ENCODE measurements around the gene OR7G3.

The OR7G3 gene

GRCh38 chr19:9144920-9145319, 18.2 kb upstream of the OR7G3 start:
- Histone ChIP-seq H3K36me3 (ENCODE audit: insufficient read depth, low read length) (peaks cover 13% of the 10 kb centered on the region), H3K4me3 (ENCODE audit: low read length) (no peak overlapping the region), H2AFZ (ENCODE audit: low read depth, low read length) (no peak overlapping the region), H3K9me3 (ENCODE audit: low read length) (peaks cover 22% of the 10 kb centered on the region), H3K27me3 (ENCODE audit: insufficient read depth, low read length) (no peaks in the 10 kb centered on the region), H3K4me1 (ENCODE audit: insufficient read depth, low read length) (peaks cover 2% of the 10 kb centered on the region)

GRCh38 chr19:9140159-9140874, 13.6 kb upstream of the OR7G3 start, which contains the start of gene ZNF317:
Gene ZNF317, plus strand, starts transcription at chr19:9140397. Its CDS starts 15,620 bp downstream, at chr19:9156017.
- Histone ChIP-seq H3K27me3 (ENCODE audit: insufficient read depth, low read length) (no peaks in the 10 kb centered on the region), H3K36me3 (ENCODE audit: insufficient read depth, low read length) (peaks cover 7% of the 10 kb centered on the region), H2AFZ (ENCODE audit: low read depth, low read length) (peak within 1 kb of the TSS; percentile 100), H3K9me3 (ENCODE audit: low read length) (peaks cover 4% of the 10 kb centered on the region), H3K4me1 (ENCODE audit: insufficient read depth, low read length) (peaks cover 5% of the 10 kb centered on the region), H3K4me3 (ENCODE audit: low read length) (peak within 1 kb of the TSS; percentile 76)

- peak overlapping the region; percentile 76 for H3K4me3 ChIP-seq (ENCODE audit: low read length)
- peaks cover 7% of the 10 kb centered on the region for H3K36me3 ChIP-seq (ENCODE audit: insufficient read depth, low read length)
- H2AFZ ChIP-seq (ENCODE audit: low read depth, low read length), result peak overlapping the region; percentile 100
- H3K4me1 ChIP-seq (ENCODE audit: insufficient read depth, low read length), result peaks cover 5% of the 10 kb centered on the region
- peaks cover 2% of the 10 kb centered on the region for H3K9me3 ChIP-seq (ENCODE audit: low read length)
- H3K27me3 ChIP-seq (ENCODE audit: insufficient read depth, low read length), result no peaks in the 10 kb centered on the region
Measured at GRCh38 chr19:9139609-9140158, 12.9 kb upstream of the OR7G3 start.

GRCh38 chr19:9132422-9132821, 5.7 kb upstream of the OR7G3 start:
- no peak overlapping the region for H2AFZ ChIP-seq (ENCODE audit: low read depth, low read length)

GRCh38 chr19:9130965-9131364, 4.2 kb upstream of the OR7G3 start:
- H3K27me3 ChIP-seq (ENCODE audit: insufficient read depth, low read length), result no peaks in the 10 kb centered on the region
- H3K9me3 ChIP-seq (ENCODE audit: low read length), result no peaks in the 10 kb centered on the region
- no peaks in the 10 kb centered on the region for H3K4me1 ChIP-seq (ENCODE audit: insufficient read depth, low read length)
- no peak overlapping the region for H2AFZ ChIP-seq (ENCODE audit: low read depth, low read length)
- no peaks in the 10 kb centered on the region for H3K36me3 ChIP-seq (ENCODE audit: insufficient read depth, low read length)
- H3K4me3 ChIP-seq (ENCODE audit: low read length), result no peak overlapping the region

More at GRCh38 chr19:9132422-9132821, 5.7 kb upstream of the OR7G3 start:
- Histone ChIP-seq H3K4me1 (ENCODE audit: insufficient read depth, low read length) (no peaks in the 10 kb centered on the region), H3K9me3 (ENCODE audit: low read length) (no peaks in the 10 kb centered on the region), H3K36me3 (ENCODE audit: insufficient read depth, low read length) (no peaks in the 10 kb centered on the region), H3K27me3 (ENCODE audit: insufficient read depth, low read length) (no peaks in the 10 kb centered on the region), H3K4me3 (ENCODE audit: low read length) (no peak overlapping the region)

- H3K4me3 ChIP-seq (ENCODE audit: low read length), result no peak overlapping the region
- H3K9me3 ChIP-seq (ENCODE audit: low read length), result no peaks in the 10 kb centered on the region
- no peaks in the 10 kb centered on the region for H3K4me1 ChIP-seq (ENCODE audit: insufficient read depth, low read length)
- H3K27me3 ChIP-seq (ENCODE audit: insufficient read depth, low read length), result no peaks in the 10 kb centered on the region
- H3K36me3 ChIP-seq (ENCODE audit: insufficient read depth, low read length), result no peaks in the 10 kb centered on the region
- no peak overlapping the region for H2AFZ ChIP-seq (ENCODE audit: low read depth, low read length)
Measured at GRCh38 chr19:9128171-9128570, 1.4 kb upstream of the OR7G3 start.

GRCh38 chr19:9116547-9116946, 10.2 kb downstream of the OR7G3 start:
- Histone ChIP-seq H3K4me3 (ENCODE audit: low read length) (no peak overlapping the region), H2AFZ (ENCODE audit: low read depth, low read length) (no peak overlapping the region), H3K36me3 (ENCODE audit: insufficient read depth, low read length) (no peaks in the 10 kb centered on the region), H3K9me3 (ENCODE audit: low read length) (peaks cover 1% of the 10 kb centered on the region), H3K27me3 (ENCODE audit: insufficient read depth, low read length) (no peaks in the 10 kb centered on the region), H3K4me1 (ENCODE audit: insufficient read depth, low read length) (no peaks in the 10 kb centered on the region)

GRCh38 chr19:9115307-9115813, 11.4 kb downstream of the OR7G3 start, which contains the start of gene OR7G1:
Gene OR7G1, minus strand, starts transcription at chr19:9115763. Its CDS starts 0 bp downstream, at chr19:9115763.
- H2AFZ ChIP-seq (ENCODE audit: low read depth, low read length), result no peak within 1 kb of the TSS
- no peak within 1 kb of the TSS for H3K4me3 ChIP-seq (ENCODE audit: low read length)
- H3K4me1 ChIP-seq (ENCODE audit: insufficient read depth, low read length), result no peaks in the 10 kb centered on the region
- H3K36me3 ChIP-seq (ENCODE audit: insufficient read depth, low read length), result no peaks in the 10 kb centered on the region
- H3K9me3 ChIP-seq (ENCODE audit: low read length), result no peaks in the 10 kb centered on the region
- H3K27me3 ChIP-seq (ENCODE audit: insufficient read depth, low read length), result no peaks in the 10 kb centered on the region

GRCh38 chr19:9109959-9110358, 16.8 kb downstream of the OR7G3 start:
- H3K9me3 ChIP-seq (ENCODE audit: low read length), result no peaks in the 10 kb centered on the region
- no peaks in the 10 kb centered on the region for H3K4me1 ChIP-seq (ENCODE audit: insufficient read depth, low read length)
- H3K36me3 ChIP-seq (ENCODE audit: insufficient read depth, low read length), result no peaks in the 10 kb centered on the region
- H3K27me3 ChIP-seq (ENCODE audit: insufficient read depth, low read length), result no peaks in the 10 kb centered on the region
- no peak overlapping the region for H3K4me3 ChIP-seq (ENCODE audit: low read length)
- no peak overlapping the region for H2AFZ ChIP-seq (ENCODE audit: low read depth, low read length)

GRCh38 chr19:9107375-9107774, 19.4 kb downstream of the OR7G3 start, which contains the start of gene OR7G2:
Gene OR7G2, minus strand, starts transcription at chr19:9107475. Its CDS starts 4,232 bp downstream, at chr19:9103243.
- Histone ChIP-seq H3K36me3 (ENCODE audit: insufficient read depth, low read length) (no peaks in the 10 kb centered on the region), H3K4me1 (ENCODE audit: insufficient read depth, low read length) (no peaks in the 10 kb centered on the region), H3K9me3 (ENCODE audit: low read length) (no peaks in the 10 kb centered on the region), H3K27me3 (ENCODE audit: insufficient read depth, low read length) (no peaks in the 10 kb centered on the region), H2AFZ (ENCODE audit: low read depth, low read length) (no peak within 1 kb of the TSS), H3K4me3 (ENCODE audit: low read length) (no peak within 1 kb of the TSS)

- no peaks in the 10 kb centered on the region for H3K36me3 ChIP-seq (ENCODE audit: insufficient read depth, low read length)
- no peak within 1 kb of the TSS for H2AFZ ChIP-seq (ENCODE audit: low read depth, low read length)
- H3K27me3 ChIP-seq (ENCODE audit: insufficient read depth, low read length), result peaks cover 3% of the 10 kb centered on the region
- no peaks in the 10 kb centered on the region for H3K9me3 ChIP-seq (ENCODE audit: low read length)
- H3K4me1 ChIP-seq (ENCODE audit: insufficient read depth, low read length), result no peaks in the 10 kb centered on the region
- no peak within 1 kb of the TSS for H3K4me3 ChIP-seq (ENCODE audit: low read length)
Measured at GRCh38 chr19:9086761-9087160, 40.0 kb downstream of the OR7G3 start, which contains the start of gene OR1M1. Gene OR1M1, plus strand, starts transcription at chr19:9087061. Its CDS starts 6,184 bp downstream, at chr19:9093245.

GRCh38 chr19:9078651-9079050, 48.1 kb downstream of the OR7G3 start:
- Histone ChIP-seq H3K9me3 (ENCODE audit: low read length) (no peaks in the 10 kb centered on the region), H3K4me3 (ENCODE audit: low read length) (no peak overlapping the region), H3K36me3 (ENCODE audit: insufficient read depth, low read length) (no peaks in the 10 kb centered on the region), H2AFZ (ENCODE audit: low read depth, low read length) (no peak overlapping the region), H3K4me1 (ENCODE audit: insufficient read depth, low read length) (peaks cover 4% of the 10 kb centered on the region), H3K27me3 (ENCODE audit: insufficient read depth, low read length) (no peaks in the 10 kb centered on the region)

- Histone ChIP-seq H3K4me1 (ENCODE audit: insufficient read depth, low read length) (peaks cover 4% of the 10 kb centered on the region), H3K27me3 (ENCODE audit: insufficient read depth, low read length) (no peaks in the 10 kb centered on the region), H3K9me3 (ENCODE audit: low read length) (no peaks in the 10 kb centered on the region), H3K4me3 (ENCODE audit: low read length) (no peak overlapping the region), H2AFZ (ENCODE audit: low read depth, low read length) (no peak overlapping the region), H3K36me3 (ENCODE audit: insufficient read depth, low read length) (no peaks in the 10 kb centered on the region)
Measured at GRCh38 chr19:9076901-9077300, 49.8 kb downstream of the OR7G3 start.
